Endometrial microvascular endothelial cells (primary cell): ENCODE data around the gene HAL. TPM values are rescaled to one million over a fixed set of nuclear protein-coding genes. Genes with fewer than 3 reads are reported as not detected.

Experiments used
- in situ Hi-C: cut with HindIII; loops from 2 replicates; pipeline ENCODE4 v1.10.0; 2017; ENCODE audit warnings: low sequenced_read_pairs, low pct_unique_long_range_greater_than_20kb; ENCODE audit errors: inconsistent ontology term
- total RNA-seq: library from RNA; depleted of rRNA; stranded (reverse); fragments of >200 nt; gene quantifications from one replicate; pipeline ENCODE4 v1.2.3, GENCODE V29; 2015; ENCODE audit errors: inconsistent ontology term

Gene HAL
- total RNA-seq, 1 donor from 2014 or later: 0.09 TPM

DNA sequence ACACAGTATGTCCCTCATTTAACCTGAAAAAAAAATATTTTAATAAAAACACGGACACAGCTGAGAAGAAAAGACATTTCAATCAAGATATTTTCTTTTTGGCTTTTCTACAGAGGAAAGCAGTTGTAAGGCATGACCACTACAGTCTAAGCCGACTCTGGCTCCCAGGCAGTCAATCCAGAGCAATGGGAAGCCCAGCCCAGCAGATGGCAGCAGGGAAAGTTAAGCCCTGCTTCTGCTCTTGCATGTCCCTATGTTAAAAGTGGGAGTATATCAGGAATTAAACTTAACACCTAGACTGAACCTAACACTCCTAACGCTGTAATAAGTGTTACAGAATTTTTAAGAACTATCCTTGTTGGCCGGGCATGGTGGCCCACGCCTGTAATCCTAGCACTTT, 19.5 kb upstream of the HAL start:
- in situ Hi-C loops: no loop called here

DNA sequence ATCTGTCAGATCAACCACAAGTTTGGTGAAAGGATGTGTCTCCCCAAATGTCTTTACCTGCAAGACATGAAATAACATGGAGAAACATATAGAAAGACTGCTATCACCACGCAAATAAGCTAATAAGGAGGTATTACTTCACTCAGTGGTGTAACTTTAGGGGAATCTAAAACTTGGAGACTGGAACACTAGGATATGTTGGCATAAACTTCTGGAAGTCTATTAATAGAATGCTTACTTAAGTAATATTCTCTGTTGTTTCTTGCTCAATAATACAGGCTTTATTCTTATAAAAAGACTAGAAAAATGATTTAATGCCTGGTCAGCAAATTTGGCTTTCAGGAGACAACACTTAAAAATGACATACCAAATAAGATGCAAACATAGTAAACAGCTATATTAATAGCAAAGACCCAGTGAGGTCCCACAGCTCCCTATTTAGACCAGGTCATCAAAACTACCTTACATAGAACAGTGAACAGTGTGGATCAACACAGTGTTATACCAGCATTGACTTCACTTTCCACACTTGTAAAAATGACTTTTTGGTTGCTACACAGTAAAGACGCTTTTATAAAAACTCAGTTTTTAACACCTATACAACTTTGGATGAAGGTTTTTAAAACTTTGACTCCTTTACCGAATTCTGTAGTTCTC, 18.9 kb upstream of the HAL start:
- in situ Hi-C loops: no loop called here

GRCh38 chr12:96007729-96008128, 11.6 kb upstream of the HAL start:
- in situ Hi-C loops: no loop called here

DNA sequence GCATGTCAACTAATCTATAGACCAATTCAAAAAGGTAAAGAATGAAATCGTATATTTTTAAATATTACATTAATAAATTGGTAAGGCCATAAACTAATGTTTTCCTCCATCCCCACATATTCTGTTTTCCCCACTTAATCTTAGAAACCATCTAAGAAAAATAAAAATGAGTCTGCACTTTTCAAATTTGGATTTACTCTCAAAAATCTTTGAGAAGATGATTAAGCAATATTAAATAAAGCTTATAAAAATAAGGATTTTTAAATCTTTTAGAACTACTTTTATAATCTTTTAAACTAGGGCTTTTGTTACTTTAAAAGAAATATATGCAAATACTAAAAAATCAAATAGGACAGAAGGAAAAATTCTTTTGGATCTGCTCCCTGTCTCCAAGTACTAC, 10.6 kb upstream of the HAL start:
- in situ Hi-C loops: no loop called here

DNA sequence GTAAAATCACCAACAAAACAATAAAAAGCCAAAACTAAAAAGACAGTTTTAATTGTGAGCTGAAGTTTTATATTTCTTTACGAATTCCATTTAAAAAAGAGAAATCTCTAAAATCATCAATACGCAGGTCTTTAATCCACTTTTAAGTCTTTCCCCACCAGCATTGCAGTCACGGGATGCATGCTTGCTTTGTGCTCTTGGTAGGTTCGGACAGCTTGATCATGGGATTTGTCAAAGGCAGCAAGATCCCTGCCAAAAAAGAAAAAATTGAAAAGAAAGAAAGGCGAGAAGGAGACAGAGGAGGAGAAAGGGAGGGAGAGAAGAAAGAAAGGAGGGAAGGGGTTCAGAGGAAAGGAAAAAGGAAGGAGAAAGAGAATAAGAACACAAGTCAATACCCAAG, 4.7 kb upstream of the HAL start:
- in situ Hi-C loops: no loop called here

DNA sequence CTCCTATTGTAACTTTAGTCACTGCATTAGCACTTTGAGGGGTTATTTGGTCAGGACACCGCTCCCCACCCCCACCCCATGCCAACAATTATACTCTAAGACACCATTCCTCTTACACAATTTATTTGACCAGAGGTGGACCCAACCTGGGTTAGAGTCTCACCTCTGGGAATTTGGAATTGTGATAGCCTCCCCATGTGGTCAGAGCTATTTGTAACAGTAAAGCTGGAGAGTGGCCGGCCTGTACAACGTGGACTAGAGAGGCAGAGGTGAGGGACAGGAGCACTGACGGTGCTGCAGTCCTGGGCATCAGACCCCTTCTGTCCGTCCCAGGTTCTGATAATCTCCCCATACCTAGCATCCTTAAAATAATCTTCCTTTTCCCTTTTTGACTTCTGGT, 3.3 kb upstream of the HAL start:
- in situ Hi-C loops: no loop called here

DNA sequence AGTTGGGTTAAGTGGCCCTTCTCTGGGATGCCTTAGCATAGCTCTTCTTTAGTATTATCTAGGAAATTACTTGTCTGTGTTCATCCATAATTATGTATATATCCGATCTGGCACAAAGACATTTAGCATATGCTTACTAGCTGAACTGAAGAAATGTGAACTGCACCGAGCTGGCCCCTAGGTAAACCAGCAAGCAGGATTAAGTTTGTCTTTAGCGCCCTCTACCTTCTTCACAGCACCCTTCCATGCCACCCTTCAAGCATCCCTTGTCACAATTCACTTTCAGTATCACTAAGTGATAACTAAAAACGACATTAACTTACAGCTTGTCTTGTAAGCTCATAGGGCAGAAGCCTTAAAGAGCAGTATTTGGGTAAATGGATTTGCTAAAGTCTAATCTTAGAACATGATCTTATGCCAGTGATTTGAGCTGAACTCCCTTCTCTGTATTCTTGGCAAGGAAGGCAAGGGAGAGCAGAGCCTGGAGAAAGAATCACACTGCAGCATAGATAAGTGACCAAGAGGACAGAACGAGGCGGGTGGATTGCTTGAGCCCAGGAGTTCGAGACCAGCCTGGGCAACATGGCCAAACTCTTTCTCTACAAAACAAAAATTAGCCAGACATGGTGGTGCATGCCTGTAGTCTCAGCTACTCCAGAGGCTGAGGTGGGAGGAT, 2.6 kb upstream of the HAL start:
- in situ Hi-C loops: no loop called here

DNA sequence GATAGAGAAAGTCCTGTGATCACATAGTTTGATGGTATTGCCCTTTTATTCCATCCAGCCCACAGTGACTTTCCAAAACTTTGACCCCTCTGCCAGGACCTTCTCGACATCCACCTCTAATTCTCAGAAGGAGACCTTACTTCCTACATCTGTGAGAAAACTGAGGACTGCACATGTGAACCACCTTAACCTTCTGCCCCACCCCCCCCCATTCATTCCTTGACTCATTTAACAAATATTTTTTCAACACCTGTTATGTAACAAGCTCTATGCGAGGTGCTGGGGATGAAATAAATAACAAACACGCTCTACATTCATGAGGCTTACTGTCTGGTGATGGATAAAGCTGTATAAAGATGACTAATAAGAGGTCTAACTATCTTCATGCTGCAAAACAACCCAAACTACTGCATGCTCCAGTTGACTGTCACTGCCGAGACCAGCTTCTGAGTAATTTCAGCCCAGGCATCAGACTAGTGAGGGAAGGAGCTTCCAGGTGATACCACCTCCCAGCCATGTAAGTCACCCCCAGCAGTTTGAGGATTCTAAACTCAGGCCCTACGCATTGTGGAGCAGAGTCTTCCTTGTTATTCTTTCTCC, 1.9 kb upstream of the HAL start:
- in situ Hi-C loops: no loop called here

DNA sequence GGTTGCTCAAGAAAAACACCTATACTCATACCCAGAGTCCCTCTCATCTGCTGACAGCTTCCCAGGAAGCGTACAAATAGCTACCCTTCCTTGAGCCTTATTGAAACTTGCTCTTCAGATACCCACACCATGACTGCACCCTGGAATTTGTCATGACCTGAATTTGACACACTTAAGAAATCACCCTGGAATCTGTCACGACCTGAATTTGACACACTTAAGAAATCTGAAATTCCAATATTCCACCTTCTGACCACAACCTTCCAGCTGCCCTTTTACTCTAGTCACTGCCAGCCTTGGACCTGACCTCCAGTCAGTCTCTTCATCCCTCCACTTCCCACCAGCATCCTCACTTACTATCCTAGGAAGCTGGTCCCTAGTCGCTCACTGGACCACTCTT, 1.1 kb upstream of the HAL start:
- in situ Hi-C loops: no loop called here

DNA sequence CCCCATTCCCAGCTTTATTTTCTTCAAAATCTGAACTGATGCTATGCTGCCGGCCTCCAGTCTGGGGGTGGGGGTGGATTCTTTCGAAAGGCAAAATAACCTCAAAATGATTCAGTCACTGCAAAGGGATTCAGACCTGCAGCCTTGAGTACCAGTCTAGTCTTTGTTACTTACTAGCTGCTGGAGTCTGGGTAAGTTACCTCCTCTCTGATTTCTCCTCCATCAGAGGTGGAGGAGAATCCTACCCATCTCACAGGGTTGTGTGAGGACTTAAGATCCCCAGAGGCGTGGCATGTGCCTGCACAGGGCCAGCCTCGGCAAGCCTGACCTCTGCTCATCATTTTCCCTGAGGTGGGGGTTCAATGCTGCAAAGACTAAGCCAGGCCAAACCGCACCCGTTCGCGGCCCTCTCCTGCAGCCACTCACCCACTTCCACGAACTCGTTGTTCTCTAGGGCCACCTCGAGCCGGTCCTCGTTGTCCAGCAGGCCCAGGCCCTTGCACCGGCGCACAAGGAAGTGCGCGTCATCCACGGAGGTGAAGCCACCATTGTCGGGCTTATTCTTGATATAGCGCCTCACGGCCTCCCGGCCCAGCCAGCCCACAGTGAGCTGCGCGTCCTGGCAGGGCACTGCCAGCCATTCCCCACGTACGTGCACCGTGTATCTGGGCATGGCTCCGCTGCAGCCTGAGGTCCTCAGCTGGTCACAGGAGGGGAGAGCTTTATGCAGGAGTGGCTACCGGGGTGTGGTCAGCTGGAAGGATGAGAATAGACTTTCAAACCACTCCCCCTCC, 709 bp downstream of the HAL start:
- in situ Hi-C loops: no loop called here

DNA sequence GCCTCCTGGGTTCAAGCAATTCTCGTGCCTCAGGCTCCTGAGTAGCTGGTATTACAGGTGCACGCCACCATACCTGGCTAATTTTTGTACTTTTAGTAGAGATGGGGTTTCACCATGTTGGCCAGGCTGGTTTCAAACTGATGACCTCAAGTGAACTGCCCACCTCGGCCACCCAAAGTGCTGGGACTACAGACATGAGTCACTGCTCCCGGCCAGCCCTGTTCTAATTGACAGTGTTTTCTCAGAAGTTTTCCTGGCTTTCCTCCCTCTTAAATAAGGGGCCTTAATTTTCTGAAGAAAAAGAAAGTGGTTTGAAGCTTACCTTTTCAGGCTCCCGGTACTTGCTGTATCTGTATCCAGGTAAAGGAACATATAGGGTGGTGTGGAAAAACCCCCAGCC, 1.7 kb downstream of the HAL start:
- in situ Hi-C loops: no loop called here

GRCh38 chr12:95993907-95994306, 2.2 kb downstream of the HAL start:
- in situ Hi-C loops: no loop called here

DNA sequence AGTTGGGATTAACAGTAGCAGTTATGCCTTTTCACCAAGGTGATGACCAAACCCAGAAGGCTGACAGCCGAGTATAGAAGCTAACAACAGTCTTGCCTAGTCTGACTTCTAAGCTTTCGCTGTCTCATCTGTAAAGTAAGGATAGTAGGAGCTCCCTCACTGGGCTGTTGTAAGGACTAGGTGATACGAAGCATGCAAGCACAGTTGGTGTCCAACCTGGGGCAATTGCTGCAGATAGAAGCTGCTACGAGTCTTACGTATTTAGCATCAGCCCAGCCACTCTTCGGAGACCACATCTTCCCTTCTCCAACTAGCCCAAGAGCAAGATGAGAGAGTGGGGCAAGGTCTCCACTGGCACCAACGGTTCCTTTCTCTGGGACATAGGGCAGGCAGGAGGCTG, 6.0 kb downstream of the HAL start:
- in situ Hi-C loops: no loop called here

- in situ Hi-C loops: no loop called here
These were observed 6.5 kb downstream of the HAL start for GRCh38 chr12:95989504-95990123.

- in situ Hi-C loops: no loop called here
These were observed 7.5 kb downstream of the HAL start for GRCh38 chr12:95988506-95989275.

- in situ Hi-C loops: no loop called here
These were observed 9.2 kb downstream of the HAL start for GRCh38 chr12:95986635-95987570.

DNA sequence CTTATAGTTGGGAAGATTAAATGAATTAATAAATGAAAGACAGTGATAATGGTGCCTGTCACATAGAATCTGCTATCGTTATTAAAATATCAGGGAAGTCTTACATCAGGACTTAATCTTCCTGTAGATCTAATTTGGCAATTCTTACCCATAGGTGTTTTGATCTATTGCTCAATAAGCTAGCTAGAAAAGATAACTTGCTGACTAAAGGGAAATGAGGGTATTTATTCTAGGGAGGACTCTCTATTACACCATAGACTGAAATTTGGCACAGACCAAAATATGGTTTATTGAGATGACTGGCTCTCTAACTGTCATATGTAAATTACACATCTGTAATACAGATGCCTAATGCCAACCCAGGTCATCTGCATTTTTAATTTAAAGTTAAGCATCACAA, 11.5 kb downstream of the HAL start:
- in situ Hi-C loops: no loop called here

GRCh38 chr12:95982602-95983001, 13.5 kb downstream of the HAL start:
- in situ Hi-C loops: no loop called here
